ENCODE data around the gene ALG14.
"Not testable (repeated sequence)": the region's sequence is repeated elsewhere in the genome, so short reads cannot be mapped to it uniquely, and the experiment has no call there.

DNA sequence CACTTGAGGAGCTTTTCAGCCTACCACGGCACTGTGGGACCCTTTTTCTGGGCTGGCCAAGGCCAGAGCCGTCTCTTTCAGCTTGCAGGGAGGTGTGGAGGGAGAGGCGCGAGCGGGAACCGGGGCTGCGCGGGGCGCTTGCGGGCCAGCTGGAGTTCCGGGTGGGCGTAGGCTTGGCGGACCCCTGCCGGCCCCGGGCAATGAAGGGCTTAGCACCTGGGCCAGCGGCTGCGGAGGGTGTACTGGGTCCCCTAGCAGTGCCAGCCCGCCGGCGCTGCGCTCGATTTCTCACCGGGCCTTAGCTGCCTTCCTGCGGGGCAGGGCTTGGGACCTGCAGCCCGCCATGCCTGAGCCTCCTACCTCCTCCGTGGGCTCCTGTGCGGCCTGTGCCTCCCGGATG, 18.5 kb upstream of the ALG14 start:
- TF ChIP-seq POLR2AphosphoS5 (IDR thresholded peaks at IDR 0.05; ENCODE audit: low read depth, low read length); SP1 (IDR thresholded peaks at IDR 0.05; ENCODE audit: low read depth); POLR2A (IDR thresholded peaks at IDR 0.05; ENCODE audit: borderline replicate concordance, extremely low read depth, insufficient read depth, insufficient read length); CEBPB (IDR thresholded peaks at IDR 0.05; ENCODE audit: low read depth); ZBTB33 (IDR thresholded peaks at IDR 0.05; ENCODE audit: extremely low read depth, insufficient replicate concordance, low read length); EGR1 (IDR thresholded peaks at IDR 0.05; ENCODE audit: low read depth); EZH2 (IDR thresholded peaks at IDR 0.05): not testable (repeated sequence)
- TF ChIP-seq, protein P1, sequence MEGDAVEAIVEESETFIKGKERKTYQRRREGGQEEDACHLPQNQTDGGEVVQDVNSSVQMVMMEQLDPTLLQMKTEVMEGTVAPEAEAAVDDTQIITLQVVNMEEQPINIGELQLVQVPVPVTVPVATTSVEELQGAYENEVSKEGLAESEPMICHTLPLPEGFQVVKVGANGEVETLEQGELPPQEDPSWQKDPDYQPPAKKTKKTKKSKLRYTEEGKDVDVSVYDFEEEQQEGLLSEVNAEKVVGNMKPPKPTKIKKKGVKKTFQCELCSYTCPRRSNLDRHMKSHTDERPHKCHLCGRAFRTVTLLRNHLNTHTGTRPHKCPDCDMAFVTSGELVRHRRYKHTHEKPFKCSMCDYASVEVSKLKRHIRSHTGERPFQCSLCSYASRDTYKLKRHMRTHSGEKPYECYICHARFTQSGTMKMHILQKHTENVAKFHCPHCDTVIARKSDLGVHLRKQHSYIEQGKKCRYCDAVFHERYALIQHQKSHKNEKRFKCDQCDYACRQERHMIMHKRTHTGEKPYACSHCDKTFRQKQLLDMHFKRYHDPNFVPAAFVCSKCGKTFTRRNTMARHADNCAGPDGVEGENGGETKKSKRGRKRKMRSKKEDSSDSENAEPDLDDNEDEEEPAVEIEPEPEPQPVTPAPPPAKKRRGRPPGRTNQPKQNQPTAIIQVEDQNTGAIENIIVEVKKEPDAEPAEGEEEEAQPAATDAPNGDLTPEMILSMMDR (IDR thresholded peaks at IDR 0.05 in 2 of 3, conservative IDR thresholded peaks at IDR 0.05 in 1 of 3; ENCODE audit: borderline replicate concordance in 1 of 3, insufficient read depth in 1 of 3, low read depth in 2 of 3, low read length in 2 of 3) = not testable (repeated sequence)
- TF ChIP-seq, protein P2, sequence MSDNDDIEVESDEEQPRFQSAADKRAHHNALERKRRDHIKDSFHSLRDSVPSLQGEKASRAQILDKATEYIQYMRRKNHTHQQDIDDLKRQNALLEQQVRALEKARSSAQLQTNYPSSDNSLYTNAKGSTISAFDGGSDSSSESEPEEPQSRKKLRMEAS (IDR thresholded peaks at IDR 0.05) = not testable (repeated sequence)

Data from HCT116 (cell line).